ENCODE results near the gene TENT5A. TPM values are rescaled to one million over a fixed set of nuclear protein-coding genes. Genes with fewer than 3 reads are reported as not detected.

The TENT5A gene
- total and polyA plus RNA-seq, 2 donors (not counting 3 experiments of a cell fraction or from before 2014, with no cell fraction given) = 0.26 to 1.2 TPM

DNA sequence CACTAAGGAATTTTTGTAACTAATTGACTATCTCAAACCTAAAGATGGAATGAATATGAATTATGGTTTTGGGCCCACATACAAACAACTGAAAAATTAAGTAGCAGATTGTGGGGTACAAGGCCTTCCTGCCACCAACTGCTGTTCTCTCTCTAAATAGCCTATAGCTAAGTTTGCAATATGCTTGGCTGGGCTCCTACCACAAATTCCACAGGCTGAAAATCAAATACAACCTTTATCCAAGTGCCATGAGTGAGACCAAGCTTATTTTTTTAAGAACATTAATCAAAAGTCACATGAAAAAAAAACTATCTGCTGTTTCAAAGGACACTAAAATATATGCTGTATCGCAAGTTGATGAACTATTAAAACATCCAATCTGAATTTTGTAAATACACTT lies 52.1 kb downstream of the TENT5A start:
- ChIA-PET POLR2A (no interaction called here), CTCF (no interaction called here)
- no peaks in the 10 kb centered on the region for H3K36me3 ChIP-seq (ENCODE audit: control insufficient read depth in 2 of 2, extremely low read depth in 1 of 2, insufficient read depth in 2 of 2, low read length in 2 of 2)
- H3K4me2 ChIP-seq (ENCODE audit: insufficient read depth, low read length) = no peak overlapping the region
- H3K27ac ChIP-seq (ENCODE audit: insufficient read depth, low read depth, low read length) = no peak overlapping the region
- intact Hi-C loops (cut with micrococcal nuclease) = no loop called here
- no peaks in the 10 kb centered on the region for H3K27me3 ChIP-seq (ENCODE audit: control insufficient read depth in 2 of 2, insufficient read depth in 2 of 2, low read length in 2 of 2)
- TF ChIP-seq MYC (IDR thresholded peaks at IDR 0.05; ENCODE audit: low read depth, low read length) (no peak), POLR2AphosphoS5 (IDR thresholded peaks at IDR 0.05; ENCODE audit: insufficient read depth, low read depth, low read length) (no peak), JUN (IDR thresholded peaks at IDR 0.05; ENCODE audit: borderline replicate concordance, insufficient read depth, insufficient read length, low read depth) (no peak), FOS (IDR thresholded peaks at IDR 0.05; ENCODE audit: borderline replicate concordance, insufficient read depth, low read length) (no peak), EZH2 (IDR thresholded peaks at IDR 0.05; ENCODE audit: borderline replicate concordance, low read depth, low read length, severe bottlenecking) (no peak), POLR2A (IDR thresholded peaks at IDR 0.05; ENCODE audit: low read depth, low read length) (no peak)
- TF ChIP-seq, protein P1, sequence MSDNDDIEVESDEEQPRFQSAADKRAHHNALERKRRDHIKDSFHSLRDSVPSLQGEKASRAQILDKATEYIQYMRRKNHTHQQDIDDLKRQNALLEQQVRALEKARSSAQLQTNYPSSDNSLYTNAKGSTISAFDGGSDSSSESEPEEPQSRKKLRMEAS (IDR thresholded peaks at IDR 0.05; ENCODE audit: insufficient read depth, insufficient read length) = no peak
- TF ChIP-seq, protein P2, sequence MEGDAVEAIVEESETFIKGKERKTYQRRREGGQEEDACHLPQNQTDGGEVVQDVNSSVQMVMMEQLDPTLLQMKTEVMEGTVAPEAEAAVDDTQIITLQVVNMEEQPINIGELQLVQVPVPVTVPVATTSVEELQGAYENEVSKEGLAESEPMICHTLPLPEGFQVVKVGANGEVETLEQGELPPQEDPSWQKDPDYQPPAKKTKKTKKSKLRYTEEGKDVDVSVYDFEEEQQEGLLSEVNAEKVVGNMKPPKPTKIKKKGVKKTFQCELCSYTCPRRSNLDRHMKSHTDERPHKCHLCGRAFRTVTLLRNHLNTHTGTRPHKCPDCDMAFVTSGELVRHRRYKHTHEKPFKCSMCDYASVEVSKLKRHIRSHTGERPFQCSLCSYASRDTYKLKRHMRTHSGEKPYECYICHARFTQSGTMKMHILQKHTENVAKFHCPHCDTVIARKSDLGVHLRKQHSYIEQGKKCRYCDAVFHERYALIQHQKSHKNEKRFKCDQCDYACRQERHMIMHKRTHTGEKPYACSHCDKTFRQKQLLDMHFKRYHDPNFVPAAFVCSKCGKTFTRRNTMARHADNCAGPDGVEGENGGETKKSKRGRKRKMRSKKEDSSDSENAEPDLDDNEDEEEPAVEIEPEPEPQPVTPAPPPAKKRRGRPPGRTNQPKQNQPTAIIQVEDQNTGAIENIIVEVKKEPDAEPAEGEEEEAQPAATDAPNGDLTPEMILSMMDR (IDR thresholded peaks at IDR 0.05; ENCODE audit: extremely low read depth in 1 of 2, insufficient read depth in 1 of 2, low read depth in 1 of 2, low read length in 2 of 2) = no peak
- no peak overlapping the region for H3K9ac ChIP-seq (replicated peaks; ENCODE audit: extremely low read depth, insufficient read depth, low read length)
- no peaks in the 10 kb centered on the region for H3K79me2 ChIP-seq (ENCODE audit: control insufficient read depth, insufficient read depth, low read length)
- H2AFZ ChIP-seq (ENCODE audit: low read depth, low read length) = no peak overlapping the region
- FAIRE-seq = no peak
- dilution Hi-C loops (cut with MboI; ENCODE audit: extremely low pct_ligation_motif_present, low sequenced_read_pairs) = no loop called here
- no peak overlapping the region for H3K4me3 ChIP-seq (replicated peaks in 1 of 3; ENCODE audit: insufficient read depth in 1 of 3, low read depth in 1 of 3, low read length in 3 of 3)
- DNase-seq (ENCODE audit: low read depth, low spot score) = no peak
- H3K9me3 ChIP-seq (replicated peaks; ENCODE audit: control insufficient read depth, insufficient read depth, low read length) = no peaks in the 10 kb centered on the region
- no peaks in the 10 kb centered on the region for H4K20me1 ChIP-seq (replicated peaks; ENCODE audit: control insufficient read depth, extremely low read depth, insufficient read depth, low read length)
- H3K4me1 ChIP-seq (ENCODE audit: control insufficient read depth, extremely low read depth, insufficient read depth, low read length) = no peaks in the 10 kb centered on the region
- no TSS peak for BruUV-seq (replicated peaks)
- no peaks in the 10 kb centered on the region for H3K9me1 ChIP-seq (replicated peaks; ENCODE audit: control insufficient read depth, extremely low read depth, insufficient read depth, low read length)
